Medulla oblongata (tissue), 1 donor: ENCODE measurements around the gene PXN.
A peak's percentile ranks its signal among the peaks of the same experiment; 100 is the strongest.
"Not testable (repeated sequence)": the region's sequence is repeated elsewhere in the genome, so short reads cannot be mapped to it uniquely, and the experiment has no call there.

Experiments used
- DNase-seq: peaks from one replicate; pipeline ENCODE4 v3.0.0-alpha.2; 2015; ENCODE audit errors: extremely low spot score

PXN gene

GRCh38 chr12:120262852-120263747, 2.4 kb downstream of the PXN start:
- no peak for DNase-seq

GRCh38 chr12:120261951-120262851, 3.3 kb downstream of the PXN start:
- DNase-seq = peak; percentile 64

DNA sequence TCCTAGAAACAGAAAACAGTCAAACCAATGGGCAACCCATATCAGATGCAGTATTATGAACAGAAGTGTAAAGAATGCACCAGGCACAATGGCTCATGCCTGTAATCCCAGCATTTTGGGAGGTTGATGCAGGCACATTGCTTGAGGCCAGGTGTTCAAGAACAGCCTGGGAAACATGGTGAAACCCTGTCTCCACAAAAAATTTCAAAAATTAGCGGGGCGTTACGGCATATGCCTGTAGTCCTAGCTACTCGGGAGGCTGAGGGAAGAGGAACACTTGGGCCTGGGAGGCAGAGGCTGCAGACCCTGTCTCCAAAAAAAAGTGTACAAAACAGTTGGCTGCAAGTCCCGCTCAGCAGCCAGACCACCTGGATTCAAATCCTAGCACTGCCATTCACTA, 4.9 kb downstream of the PXN start:
- no peak for DNase-seq

DNA sequence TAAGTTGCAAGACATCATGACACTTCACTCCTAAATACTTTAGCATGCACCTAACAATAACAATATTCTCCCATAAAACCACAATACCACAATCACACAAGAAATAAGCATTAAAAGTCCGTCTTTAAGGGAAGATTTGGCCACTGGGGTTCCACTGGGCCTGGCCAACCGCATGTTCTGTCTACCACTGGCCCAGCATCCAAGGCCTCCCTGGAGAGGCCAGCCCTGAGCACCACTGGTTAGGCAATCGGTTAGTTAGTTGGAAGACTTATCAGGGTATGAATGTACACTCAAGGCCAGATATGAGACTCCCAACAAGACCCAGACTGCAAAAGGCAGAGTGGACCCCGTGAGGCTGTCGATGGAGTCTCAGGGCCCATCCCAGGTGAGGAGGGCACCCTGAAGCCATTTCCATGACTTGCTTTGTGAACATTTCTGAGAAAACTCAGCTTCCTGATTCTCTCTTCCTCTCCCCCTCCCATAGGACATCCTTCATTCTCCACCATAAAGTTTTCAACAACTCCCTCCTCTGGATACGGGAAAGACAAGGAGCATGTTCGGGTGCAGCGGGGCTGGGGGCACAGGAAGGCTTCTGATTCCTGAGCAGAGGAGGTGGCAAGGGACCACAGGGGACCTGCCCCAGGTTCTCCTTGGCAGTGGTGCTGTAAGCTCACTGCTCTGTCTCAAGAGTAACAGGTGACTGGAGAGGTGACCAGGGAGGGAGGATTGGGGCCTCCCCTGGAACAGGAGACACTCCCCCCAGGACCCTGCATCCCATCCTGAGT, 5.9 kb downstream of the PXN start:
- no peak for DNase-seq

DNA sequence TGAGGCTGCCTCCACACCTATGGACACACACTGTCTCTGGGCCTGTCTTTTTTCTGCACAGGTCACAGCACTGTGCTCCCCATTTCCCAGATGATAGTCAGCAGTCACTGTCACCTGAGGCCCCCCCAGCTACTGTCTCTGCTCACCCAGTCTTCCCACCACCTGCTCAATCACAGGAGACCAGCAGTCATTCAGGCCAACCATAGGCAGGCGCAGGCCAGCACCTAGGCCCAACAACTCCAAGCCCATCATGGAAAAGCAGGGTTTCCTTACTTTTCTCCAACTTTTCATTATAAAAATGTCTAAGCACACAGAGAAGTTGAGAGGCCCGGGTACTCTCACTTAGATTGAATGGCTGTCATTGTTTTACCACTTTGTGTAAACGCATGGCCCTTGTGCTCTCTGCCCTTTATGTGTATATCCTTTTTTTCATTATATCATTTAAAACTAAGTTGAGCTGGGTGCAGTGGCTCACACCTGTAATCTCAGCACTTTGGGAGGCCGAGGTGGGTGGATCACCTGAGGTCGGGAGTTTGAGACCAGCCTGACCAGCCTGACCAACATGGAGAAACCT, 7.1 kb downstream of the PXN start:
- no peak for DNase-seq

- peak; percentile 58 for DNase-seq
These were observed 8.3 kb downstream of the PXN start for GRCh38 chr12:120257041-120257821.

DNA sequence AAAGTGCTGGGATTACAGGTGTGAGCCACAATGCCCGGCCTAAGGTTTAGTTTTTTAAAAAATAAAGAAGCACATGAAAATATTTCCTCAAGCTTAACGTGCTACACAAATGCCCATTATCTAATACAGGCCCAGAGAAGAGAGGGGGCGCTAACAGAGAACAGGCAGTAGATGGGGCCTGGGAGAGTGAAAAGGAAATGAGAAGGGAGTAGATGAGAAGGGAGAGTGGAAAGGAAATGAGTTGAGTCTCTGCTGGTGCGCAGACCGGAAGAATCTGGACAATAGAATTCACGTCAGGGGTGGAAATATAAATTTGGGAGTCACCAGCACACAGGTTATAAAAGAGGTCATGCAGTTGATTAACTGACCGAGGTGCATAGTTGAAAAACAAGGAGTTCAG, 10.7 kb downstream of the PXN start:
- DNase-seq = no peak

- DNase-seq = not testable (repeated sequence)
These were observed 12.2 kb downstream of the PXN start for GRCh38 chr12:120253313-120253712.

DNA sequence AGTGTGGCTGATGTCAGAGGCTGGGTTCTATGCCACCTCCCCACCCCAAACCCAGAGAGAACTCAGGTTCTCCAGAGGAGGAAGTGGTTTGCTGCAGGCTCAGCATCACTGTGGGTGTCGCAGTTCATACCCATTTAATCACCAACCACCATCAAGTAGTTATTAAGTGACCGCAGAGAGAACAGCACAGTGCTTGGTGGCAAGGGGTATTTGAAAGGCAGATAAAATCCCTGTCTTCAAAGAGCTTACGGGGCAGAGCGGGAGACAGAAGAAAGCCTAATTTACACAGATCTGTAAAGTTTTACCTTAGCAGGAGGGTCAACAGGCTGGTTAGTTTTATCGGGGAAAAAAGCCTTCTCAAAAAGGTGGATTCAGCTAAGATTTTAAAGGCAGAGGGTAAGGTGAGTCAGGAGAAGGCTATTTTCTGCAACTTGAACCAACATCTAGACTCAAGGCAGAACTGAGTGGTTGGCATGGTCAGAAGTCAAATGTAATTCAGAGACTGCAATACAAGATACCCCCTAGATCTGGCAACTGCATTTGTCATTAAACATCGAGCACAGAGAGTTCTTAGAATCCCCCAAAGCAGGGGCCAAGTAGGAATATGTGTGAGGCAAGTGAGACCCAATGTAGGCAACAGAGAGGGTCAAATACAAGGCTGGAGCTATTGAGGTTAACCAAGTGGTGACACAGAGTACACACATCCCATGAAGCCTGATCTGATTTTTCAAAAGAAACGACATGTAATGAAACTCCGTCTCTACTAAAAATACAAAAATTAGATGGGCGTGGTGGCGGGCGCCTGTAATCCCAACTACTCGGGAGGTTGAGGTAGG, 13.2 kb downstream of the PXN start:
- DNase-seq = no peak

GRCh38 chr12:120251364-120252070, 14.0 kb downstream of the PXN start:
- not testable (repeated sequence) for DNase-seq

- peak; percentile 44 for DNase-seq
These were observed 15.4 kb downstream of the PXN start for GRCh38 chr12:120249875-120250795.

DNA sequence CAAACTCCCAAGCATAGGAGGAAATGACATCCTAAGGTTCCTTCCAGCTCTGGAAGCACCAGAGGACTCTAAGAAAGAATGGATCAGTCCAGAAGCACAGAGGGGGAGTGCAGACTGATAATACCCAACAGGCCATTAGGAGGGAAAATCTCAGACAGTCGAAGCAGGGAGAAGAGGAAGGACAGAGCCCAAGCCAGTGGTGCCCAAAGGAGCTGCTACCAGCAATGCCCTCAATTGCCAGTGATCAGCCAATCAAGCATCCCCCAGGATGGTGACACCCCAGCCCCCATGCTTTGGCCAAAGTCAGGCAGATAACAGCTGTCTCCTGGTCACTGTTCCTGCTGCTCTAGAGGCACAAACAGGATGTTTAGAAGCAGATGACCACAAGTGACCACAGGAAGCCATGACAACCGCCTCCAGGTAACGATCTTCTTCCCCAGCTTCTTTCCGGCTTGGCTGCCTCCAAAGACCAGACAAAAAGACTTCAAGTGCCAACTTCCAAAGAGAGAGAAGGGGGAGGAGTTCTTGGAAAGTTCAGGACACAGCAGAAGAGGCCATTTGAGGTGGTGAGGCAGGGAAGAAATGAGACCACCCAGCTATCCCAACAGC, 16.2 kb downstream of the PXN start:
- DNase-seq = no peak

GRCh38 chr12:120247621-120248030, 17.9 kb downstream of the PXN start:
- DNase-seq = no peak

DNA sequence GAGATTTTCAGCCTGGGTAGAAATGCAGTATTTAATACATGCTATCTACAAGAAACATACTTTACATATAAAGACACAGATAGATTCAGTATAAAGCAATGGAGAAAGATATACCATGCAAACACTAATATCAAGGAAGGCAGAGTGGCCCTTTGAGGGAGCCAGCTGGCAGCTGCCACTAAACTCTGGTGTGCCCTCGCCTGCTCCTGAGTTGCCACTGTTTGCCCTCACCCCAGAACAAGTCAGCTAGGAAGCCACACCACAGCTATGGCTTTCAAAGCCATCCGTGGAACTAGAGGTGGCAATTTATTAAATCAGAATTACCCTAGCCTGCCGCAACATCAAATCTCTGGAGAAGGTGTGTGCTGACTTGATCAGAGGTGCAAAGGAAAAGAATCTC, 18.3 kb downstream of the PXN start:
- no peak for DNase-seq

- not testable (repeated sequence) for DNase-seq
These were observed 18.8 kb downstream of the PXN start for GRCh38 chr12:120246705-120247104.

GRCh38 chr12:120242971-120243699, 22.4 kb downstream of the PXN start:
- no peak for DNase-seq

- no peak for DNase-seq
These were observed 23.2 kb downstream of the PXN start for GRCh38 chr12:120242275-120242799.
